GM10266 (cell line): ENCODE data around the gene SULT1A2.
"Not testable (repeated sequence)": the region's sequence is repeated elsewhere in the genome, so short reads cannot be mapped to it uniquely, and the experiment has no call there.

ENCODE experiments used
- DNase-seq: peaks from one replicate; pipeline ENCODE4 v3.0.0; 2012; ENCODE audit errors: extremely low spot score
- TF ChIP-seq, protein P1 (sequence below): IDR thresholded peaks from 2 replicates; pipeline ENCODE4 v1.5.1; 2012; ENCODE audit warnings: mild to moderate bottlenecking, low read depth; ENCODE audit not compliant: control insufficient read depth, insufficient read depth; ENCODE audit errors: missing control alignments

SULT1A2 gene

DNA sequence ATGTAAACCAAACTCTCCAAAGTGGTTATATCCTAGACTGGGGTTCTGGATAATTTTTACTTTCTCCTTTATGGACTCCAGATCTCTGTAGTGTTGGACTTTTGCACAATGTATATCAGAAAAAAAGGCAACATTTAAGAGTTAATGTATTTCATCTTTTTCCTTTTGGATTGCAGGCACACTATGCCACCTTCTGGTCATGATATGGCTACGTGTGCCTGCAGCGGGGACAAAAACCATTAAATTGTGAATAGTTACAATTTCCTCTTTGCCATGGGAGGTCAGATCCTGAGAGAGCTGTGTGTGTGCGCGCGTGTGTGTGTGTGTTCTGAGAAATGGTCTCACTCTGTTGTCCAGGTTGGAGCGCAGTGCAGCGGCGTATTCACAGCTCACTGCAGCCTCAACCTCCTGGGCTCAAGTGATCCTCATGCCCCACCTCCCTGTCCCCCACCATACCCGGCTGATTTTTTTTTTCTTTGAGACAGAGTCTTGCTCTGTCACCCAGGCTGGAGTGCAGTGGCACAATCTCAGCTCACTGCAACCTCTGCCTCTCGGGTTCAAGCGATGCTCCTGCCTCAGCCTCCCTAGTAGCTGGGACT, 47.5 kb downstream of the SULT1A2 start:
- TF ChIP-seq, protein P1, sequence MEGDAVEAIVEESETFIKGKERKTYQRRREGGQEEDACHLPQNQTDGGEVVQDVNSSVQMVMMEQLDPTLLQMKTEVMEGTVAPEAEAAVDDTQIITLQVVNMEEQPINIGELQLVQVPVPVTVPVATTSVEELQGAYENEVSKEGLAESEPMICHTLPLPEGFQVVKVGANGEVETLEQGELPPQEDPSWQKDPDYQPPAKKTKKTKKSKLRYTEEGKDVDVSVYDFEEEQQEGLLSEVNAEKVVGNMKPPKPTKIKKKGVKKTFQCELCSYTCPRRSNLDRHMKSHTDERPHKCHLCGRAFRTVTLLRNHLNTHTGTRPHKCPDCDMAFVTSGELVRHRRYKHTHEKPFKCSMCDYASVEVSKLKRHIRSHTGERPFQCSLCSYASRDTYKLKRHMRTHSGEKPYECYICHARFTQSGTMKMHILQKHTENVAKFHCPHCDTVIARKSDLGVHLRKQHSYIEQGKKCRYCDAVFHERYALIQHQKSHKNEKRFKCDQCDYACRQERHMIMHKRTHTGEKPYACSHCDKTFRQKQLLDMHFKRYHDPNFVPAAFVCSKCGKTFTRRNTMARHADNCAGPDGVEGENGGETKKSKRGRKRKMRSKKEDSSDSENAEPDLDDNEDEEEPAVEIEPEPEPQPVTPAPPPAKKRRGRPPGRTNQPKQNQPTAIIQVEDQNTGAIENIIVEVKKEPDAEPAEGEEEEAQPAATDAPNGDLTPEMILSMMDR = peak; percentile 65
- DNase-seq = no peak

DNA sequence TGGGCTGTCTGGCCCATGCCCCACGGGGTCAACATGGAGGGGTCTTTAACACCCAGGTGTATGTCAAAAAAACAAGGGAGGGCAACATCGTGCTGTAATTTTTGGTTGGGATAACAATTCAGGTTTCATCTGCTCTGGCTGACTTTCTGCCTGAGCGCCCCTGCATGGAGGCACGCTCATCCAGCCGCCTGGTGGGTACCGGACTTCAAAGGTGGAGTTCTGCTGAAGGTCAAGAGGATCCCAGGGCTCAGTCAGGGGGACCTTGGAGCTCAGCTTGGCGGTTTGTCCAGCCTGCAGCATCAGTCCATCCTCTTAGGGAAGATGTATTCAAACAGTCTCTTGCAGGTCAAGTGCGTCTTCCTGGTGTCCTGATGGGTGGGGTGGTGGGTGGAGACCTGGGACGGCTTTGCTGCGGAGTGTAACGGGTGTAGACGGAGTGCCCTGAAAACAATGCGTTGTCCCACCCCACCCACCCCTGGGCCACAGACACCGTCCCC, 48.5 kb downstream of the SULT1A2 start:
- TF ChIP-seq, protein P1 = no peak
- no peak for DNase-seq

DNA sequence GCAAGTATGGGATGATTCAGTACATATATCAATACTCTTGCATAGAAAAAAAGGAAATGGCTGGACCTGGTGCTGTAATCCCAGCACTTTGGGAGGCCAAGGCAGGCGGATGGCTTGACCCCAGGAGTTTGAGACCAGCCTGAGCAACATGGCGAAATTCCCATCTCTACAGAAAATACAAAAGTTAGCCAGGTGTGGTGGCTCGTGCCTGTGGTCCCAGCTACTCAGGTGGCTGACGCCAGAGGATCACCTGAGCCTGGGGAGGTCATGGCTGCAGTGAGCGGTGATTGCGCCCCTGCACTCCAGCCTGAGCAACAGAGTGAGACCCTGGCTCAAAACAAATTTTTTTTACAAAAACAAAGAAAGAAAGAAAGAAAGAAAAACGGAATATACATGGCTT, 50.2 kb downstream of the SULT1A2 start:
- DNase-seq = no peak
- TF ChIP-seq, protein P1 = no peak

DNA sequence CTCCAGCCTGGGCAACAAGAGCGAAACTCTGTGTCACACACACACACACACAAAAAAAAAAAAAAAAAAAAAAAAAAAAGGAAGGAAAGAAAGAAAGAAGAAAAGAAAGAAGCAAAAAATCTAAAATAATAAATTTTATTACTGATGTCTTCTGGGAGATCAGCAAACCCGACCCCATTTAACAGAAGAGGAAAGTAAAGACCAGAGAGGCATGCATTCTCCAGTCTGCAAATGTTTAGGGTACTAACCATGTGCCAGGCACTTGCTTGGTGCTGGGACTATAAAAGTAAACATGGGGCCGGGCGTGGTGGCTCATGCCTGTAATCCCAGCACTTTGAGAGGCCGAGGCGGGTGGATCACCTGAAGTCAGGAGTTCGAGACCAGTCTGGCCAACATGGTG, 50.9 kb downstream of the SULT1A2 start:
- DNase-seq = not testable (repeated sequence)

DNA sequence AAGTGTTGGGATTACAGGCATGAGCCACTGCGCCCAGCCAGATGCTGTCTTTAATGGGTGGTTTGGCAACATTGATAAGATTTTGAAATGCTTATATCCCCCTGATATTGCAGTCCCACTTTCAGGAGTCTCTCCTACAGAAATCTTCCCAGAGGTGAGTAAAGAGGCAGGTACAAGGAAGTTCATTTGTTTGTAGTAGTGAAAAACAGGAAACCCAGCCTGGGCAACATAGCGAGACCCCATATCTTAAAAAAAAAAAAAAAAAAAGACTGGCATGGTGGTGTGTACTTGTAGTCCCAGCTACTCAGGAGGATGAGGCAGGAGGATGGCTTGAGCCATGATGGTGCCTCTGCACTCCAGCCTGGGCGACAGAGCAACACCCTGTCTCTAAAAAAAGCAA, 51.9 kb downstream of the SULT1A2 start:
- no peak for DNase-seq
- TF ChIP-seq, protein P1 = no peak

DNA sequence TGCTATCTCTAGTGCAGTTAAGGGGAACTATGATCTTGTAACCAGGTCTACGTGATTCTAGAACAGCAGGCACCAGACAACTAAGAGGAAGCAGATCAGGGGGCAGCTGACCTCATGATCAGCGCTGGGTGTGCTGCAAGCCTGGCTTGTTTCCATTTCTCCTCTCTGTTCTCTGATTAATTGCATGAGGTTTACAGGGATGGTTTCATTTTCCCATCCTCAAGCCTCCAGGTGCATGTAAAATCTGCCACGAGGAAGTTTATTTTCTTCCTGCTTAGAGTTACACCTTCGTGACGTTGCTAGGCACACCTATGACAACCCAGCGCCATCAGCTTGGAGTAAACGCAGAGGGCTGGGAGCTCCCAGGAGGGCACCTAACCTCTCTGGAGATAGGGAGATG, 53.8 kb downstream of the SULT1A2 start:
- TF ChIP-seq, protein P1 = no peak
- no peak for DNase-seq

DNA sequence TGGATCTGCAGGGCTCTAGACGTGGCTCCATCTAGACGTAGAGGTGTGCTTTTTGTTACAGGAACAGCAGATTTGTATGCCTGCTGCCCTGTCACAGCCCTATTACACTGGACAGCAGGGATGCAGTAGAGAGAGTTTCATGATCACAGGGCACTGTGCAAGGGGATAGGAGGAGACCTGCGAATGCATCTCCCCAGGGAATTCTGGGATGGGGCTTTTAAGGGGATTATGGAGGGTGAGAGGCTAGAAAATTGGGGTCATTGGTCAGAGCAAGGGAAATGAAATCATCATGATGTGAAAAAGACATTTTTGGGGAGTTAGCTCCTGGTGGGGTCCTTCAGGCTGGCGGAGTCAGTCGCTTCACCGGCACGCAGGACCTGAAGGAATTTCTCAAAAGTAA, 54.2 kb downstream of the SULT1A2 start:
- DNase-seq = no peak
- TF ChIP-seq, protein P1 = no peak
